ENCODE results near the gene SYK.

SYK gene

DNA sequence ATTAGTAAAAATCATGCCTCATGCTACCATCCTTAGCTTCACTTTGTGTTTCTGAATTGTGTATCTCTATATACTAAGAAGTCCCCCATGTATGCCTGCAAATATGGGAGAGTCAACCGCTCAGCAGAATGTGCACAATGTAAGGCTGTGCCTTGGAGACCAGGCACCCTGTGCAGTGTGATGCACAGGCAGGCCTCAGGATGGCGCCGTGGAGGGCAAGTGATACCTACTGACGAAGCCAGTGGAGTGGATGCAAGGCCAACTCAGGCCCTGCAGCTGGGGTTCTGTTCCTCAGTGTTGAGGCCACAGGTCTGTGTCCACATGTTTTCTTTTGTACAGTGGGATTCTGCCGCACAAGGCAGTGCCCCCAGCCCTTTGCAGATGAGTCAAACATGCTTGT is 28.4 kb downstream of the SYK start:
- H2BK5ac ChIP-seq (ENCODE audit: low read depth, low read length, poor library complexity, severe bottlenecking) = no peak overlapping the region
- H2BK12ac ChIP-seq (ENCODE audit: low read length in 2 of 2) = no peak overlapping the region
- no peak overlapping the region for H3K9ac ChIP-seq (ENCODE audit: low read length)
- no peak overlapping the region for H2AK5ac ChIP-seq (ENCODE audit: low read length, severe bottlenecking)
- no peak overlapping the region for H2BK15ac ChIP-seq (ENCODE audit: low read depth, poor library complexity, severe bottlenecking)
- H2BK120ac ChIP-seq (ENCODE audit: low read depth, low read length) = no peak overlapping the region
- no peak overlapping the region for H3K4me3 ChIP-seq (ENCODE audit: insufficient read depth in 1 of 2, low read depth in 1 of 2, low read length in 2 of 2)
- no peak overlapping the region for H3K18ac ChIP-seq (ENCODE audit: low read depth in 1 of 2, low read length in 2 of 2)
- no peak overlapping the region for H4K8ac ChIP-seq (ENCODE audit: low read length)
- no peak for DNase-seq
- peaks cover 0 to 65% of the 10 kb centered on the region in 2 experiments for H3K27me3 ChIP-seq (ENCODE audit: control insufficient read depth in 1 of 2, insufficient read depth in 1 of 2, low read length in 2 of 2)
- peak overlapping the region; percentile 11 for H4K91ac ChIP-seq (ENCODE audit: low read length)
- no peak overlapping the region for H3K4me2 ChIP-seq (ENCODE audit: low read length, poor library complexity, severe bottlenecking)
- no peak overlapping the region for H3K23ac ChIP-seq (ENCODE audit: low read length in 2 of 2)
- H3K36me3 ChIP-seq (ENCODE audit: control insufficient read depth in 1 of 2, insufficient read depth in 2 of 2, low read depth in 1 of 2, low read length in 2 of 2) = no peaks in the 10 kb centered on the region
- peaks cover 4% of the 10 kb centered on the region for H3K9me3 ChIP-seq (ENCODE audit: control insufficient read depth, low read length)
- H2AFZ ChIP-seq (ENCODE audit: low read depth, low read length) = no peak overlapping the region
- no peak overlapping the region for H3K27ac ChIP-seq (ENCODE audit: low read length, poor library complexity, severe bottlenecking)
- H3K79me1 ChIP-seq (replicated peaks; ENCODE audit: low read length, poor library complexity, severe bottlenecking) = peaks cover 4% of the 10 kb centered on the region
- no peak overlapping the region for H3K14ac ChIP-seq (ENCODE audit: low read length in 2 of 2)
- WGBS = 83% methylated on average over 5 of the region's 5 CpGs
- H3K4ac ChIP-seq (ENCODE audit: low read depth in 1 of 2, low read length in 2 of 2) = no peak overlapping the region
- H3K4me1 ChIP-seq (ENCODE audit: control insufficient read depth, insufficient read depth, low read depth, low read length) = peaks cover 2% of the 10 kb centered on the region

DNA sequence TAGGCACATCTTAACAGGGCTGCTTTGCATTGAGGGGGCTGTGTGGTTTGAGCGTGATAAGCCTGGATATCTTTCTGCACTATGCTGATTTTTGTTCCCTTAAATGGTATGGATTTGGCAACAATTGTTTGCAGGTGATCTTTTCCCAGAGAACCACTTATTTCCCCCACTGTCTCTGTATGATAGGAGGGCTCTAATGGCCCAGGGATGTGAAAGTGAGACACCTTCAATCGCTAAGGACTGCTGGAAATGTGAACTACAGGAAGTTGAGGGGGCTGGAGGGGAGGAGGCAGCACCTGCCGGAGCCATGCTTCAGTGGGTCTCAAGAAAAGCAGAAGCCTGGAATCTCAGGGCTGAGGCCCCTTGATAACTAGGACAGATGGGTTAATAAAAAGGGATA is 29.4 kb downstream of the SYK start:
- DNase-seq = no peak
- H3K23ac ChIP-seq (ENCODE audit: low read length in 2 of 2) = no peak overlapping the region
- no peak overlapping the region for H3K4ac ChIP-seq (ENCODE audit: low read depth in 1 of 2, low read length in 2 of 2)
- H3K27me3 ChIP-seq (ENCODE audit: control insufficient read depth in 1 of 2, insufficient read depth in 1 of 2, low read length in 2 of 2) = peaks cover 0 to 67% of the 10 kb centered on the region in 2 experiments
- no peak overlapping the region for H3K14ac ChIP-seq (ENCODE audit: low read length in 2 of 2)
- no peak overlapping the region for H2AFZ ChIP-seq (ENCODE audit: low read depth, low read length)
- no peak overlapping the region for H3K18ac ChIP-seq (ENCODE audit: low read depth in 1 of 2, low read length in 2 of 2)
- H3K27ac ChIP-seq (ENCODE audit: low read length, poor library complexity, severe bottlenecking) = no peak overlapping the region
- H2BK15ac ChIP-seq (ENCODE audit: low read depth, poor library complexity, severe bottlenecking) = no peak overlapping the region
- no peak overlapping the region for H2BK5ac ChIP-seq (ENCODE audit: low read depth, low read length, poor library complexity, severe bottlenecking)
- H3K4me3 ChIP-seq (ENCODE audit: insufficient read depth in 1 of 2, low read depth in 1 of 2, low read length in 2 of 2) = no peak overlapping the region
- no peak overlapping the region for H2AK5ac ChIP-seq (ENCODE audit: low read length, severe bottlenecking)
- no peak overlapping the region for H3K4me2 ChIP-seq (ENCODE audit: low read length, poor library complexity, severe bottlenecking)
- H3K36me3 ChIP-seq (ENCODE audit: control insufficient read depth in 1 of 2, insufficient read depth in 2 of 2, low read depth in 1 of 2, low read length in 2 of 2) = no peaks in the 10 kb centered on the region
- H3K4me1 ChIP-seq (ENCODE audit: control insufficient read depth, insufficient read depth, low read depth, low read length) = peaks cover 2% of the 10 kb centered on the region
- no peak overlapping the region for H2BK120ac ChIP-seq (ENCODE audit: low read depth, low read length)
- no peak overlapping the region for H3K9ac ChIP-seq (ENCODE audit: low read length)
- H3K9me3 ChIP-seq (ENCODE audit: control insufficient read depth, low read length) = peaks cover 4% of the 10 kb centered on the region
- H2BK12ac ChIP-seq (ENCODE audit: low read length in 2 of 2) = no peak overlapping the region
- no peak overlapping the region for H4K8ac ChIP-seq (ENCODE audit: low read length)
- 75% methylated on average over 2 of the region's 3 CpGs for WGBS
- H4K91ac ChIP-seq (ENCODE audit: low read length) = no peak overlapping the region
- H3K79me1 ChIP-seq (replicated peaks; ENCODE audit: low read length, poor library complexity, severe bottlenecking) = peaks cover 6% of the 10 kb centered on the region

DNA sequence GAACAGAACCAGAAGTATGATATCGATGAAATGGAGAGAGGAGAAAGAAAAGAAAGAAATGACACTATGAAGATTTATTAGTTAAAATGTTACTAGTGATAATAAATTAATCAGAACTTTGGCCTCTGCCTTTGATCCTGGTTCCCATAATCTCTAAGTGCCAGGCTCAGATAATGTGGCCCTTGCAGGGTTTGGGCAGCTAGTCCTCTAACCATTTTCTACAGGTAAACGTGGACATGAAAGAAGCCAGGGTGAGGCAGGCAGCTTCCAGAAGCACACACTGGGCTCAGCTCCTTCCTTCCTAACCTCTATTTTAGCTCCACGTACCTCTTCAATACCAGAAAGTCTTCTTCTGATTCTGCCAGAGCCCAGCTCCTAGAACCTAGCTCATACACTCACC is 30.6 kb downstream of the SYK start:
- Histone ChIP-seq H2AFZ (ENCODE audit: low read depth, low read length) (no peak overlapping the region), H3K14ac (ENCODE audit: low read length in 2 of 2) (no peak overlapping the region), H3K4me2 (ENCODE audit: low read length, poor library complexity, severe bottlenecking) (no peak overlapping the region), H3K23ac (ENCODE audit: low read length in 2 of 2) (no peak overlapping the region), H3K9me3 (ENCODE audit: control insufficient read depth, low read length) (peaks cover 4% of the 10 kb centered on the region), H3K4me3 (ENCODE audit: insufficient read depth in 1 of 2, low read depth in 1 of 2, low read length in 2 of 2) (no peak overlapping the region), H2AK5ac (ENCODE audit: low read length, severe bottlenecking) (no peak overlapping the region), H3K9ac (ENCODE audit: low read length) (no peak overlapping the region), H2BK15ac (ENCODE audit: low read depth, poor library complexity, severe bottlenecking) (no peak overlapping the region), H2BK12ac (ENCODE audit: low read length in 2 of 2) (no peak overlapping the region), H4K8ac (ENCODE audit: low read length) (no peak overlapping the region), H3K18ac (ENCODE audit: low read depth in 1 of 2, low read length in 2 of 2) (no peak overlapping the region), H3K36me3 (ENCODE audit: control insufficient read depth in 1 of 2, insufficient read depth in 2 of 2, low read depth in 1 of 2, low read length in 2 of 2) (no peaks in the 10 kb centered on the region), H2BK5ac (ENCODE audit: low read depth, low read length, poor library complexity, severe bottlenecking) (no peak overlapping the region), H4K91ac (ENCODE audit: low read length) (no peak overlapping the region), H2BK120ac (ENCODE audit: low read depth, low read length) (no peak overlapping the region), H3K79me1 (replicated peaks; ENCODE audit: low read length, poor library complexity, severe bottlenecking) (peaks cover 5% of the 10 kb centered on the region), H3K4me1 (ENCODE audit: control insufficient read depth, insufficient read depth, low read depth, low read length) (peaks cover 2% of the 10 kb centered on the region), H3K4ac (ENCODE audit: low read depth in 1 of 2, low read length in 2 of 2) (no peak overlapping the region), H3K27me3 (ENCODE audit: control insufficient read depth in 1 of 2, insufficient read depth in 1 of 2, low read length in 2 of 2) (peaks cover 0 to 55% of the 10 kb centered on the region in 2 experiments), H3K27ac (ENCODE audit: low read length, poor library complexity, severe bottlenecking) (no peak overlapping the region)
- WGBS = 94% methylated on average over 3 of the region's 3 CpGs
- no peak for DNase-seq

DNA sequence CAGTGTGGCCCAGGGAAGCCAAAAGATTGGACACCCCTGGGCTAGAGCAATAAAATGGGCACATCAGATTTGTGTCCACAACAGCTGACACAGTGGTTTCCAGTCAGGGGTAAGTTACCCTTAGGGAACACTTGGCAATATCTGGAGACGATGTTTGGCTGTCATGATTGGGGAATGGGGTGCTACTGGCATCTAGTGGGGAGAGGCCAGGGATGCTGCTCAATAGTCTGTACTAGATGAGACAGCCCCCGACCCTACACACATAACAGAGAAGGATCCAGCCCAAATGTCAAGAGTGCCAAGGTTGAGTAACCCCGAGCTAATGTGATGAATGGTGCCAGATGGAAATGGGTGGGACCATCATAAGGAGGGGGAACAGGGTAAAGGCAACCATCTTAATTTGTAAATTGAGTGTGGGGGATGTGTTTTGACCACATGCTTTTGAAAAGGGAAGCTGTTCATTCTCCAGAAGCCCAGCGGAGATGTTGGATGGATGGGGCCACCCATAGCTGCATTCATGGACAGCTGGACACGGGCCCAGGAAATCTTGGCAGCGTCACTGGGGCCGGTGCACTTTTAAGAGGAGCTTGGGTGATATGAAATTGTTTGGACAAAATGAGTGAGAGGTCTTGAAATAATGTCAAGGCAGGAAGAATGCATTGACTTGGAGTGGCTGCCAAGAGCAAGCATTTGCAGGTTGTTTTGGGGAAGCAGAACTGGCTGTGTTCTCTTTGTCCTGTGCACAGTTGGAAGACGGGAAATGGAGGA is 33.4 kb downstream of the SYK start:
- H2AFZ ChIP-seq (ENCODE audit: low read depth, low read length) = no peak overlapping the region
- peaks cover 0 to 8% of the 10 kb centered on the region in 2 experiments for H3K36me3 ChIP-seq (ENCODE audit: control insufficient read depth in 1 of 2, insufficient read depth in 2 of 2, low read depth in 1 of 2, low read length in 2 of 2)
- no peak overlapping the region for H3K9ac ChIP-seq (ENCODE audit: low read length)
- H3K4me2 ChIP-seq (ENCODE audit: low read length, poor library complexity, severe bottlenecking) = no peak overlapping the region
- H3K4me1 ChIP-seq (ENCODE audit: control insufficient read depth, insufficient read depth, low read depth, low read length) = peaks cover 2% of the 10 kb centered on the region
- H2BK15ac ChIP-seq (ENCODE audit: low read depth, poor library complexity, severe bottlenecking) = no peak overlapping the region
- no peak overlapping the region for H2BK12ac ChIP-seq (ENCODE audit: low read length in 2 of 2)
- H3K79me1 ChIP-seq (replicated peaks; ENCODE audit: low read length, poor library complexity, severe bottlenecking) = peaks cover 5% of the 10 kb centered on the region
- H3K4me3 ChIP-seq (ENCODE audit: insufficient read depth in 1 of 2, low read depth in 1 of 2, low read length in 2 of 2) = no peak overlapping the region
- no peak overlapping the region for H2AK5ac ChIP-seq (ENCODE audit: low read length, severe bottlenecking)
- peaks cover 4% of the 10 kb centered on the region for H3K9me3 ChIP-seq (ENCODE audit: control insufficient read depth, low read length)
- no peak overlapping the region for H3K23ac ChIP-seq (ENCODE audit: low read length in 2 of 2)
- H2BK5ac ChIP-seq (ENCODE audit: low read depth, low read length, poor library complexity, severe bottlenecking) = no peak overlapping the region
- peaks cover 0 to 45% of the 10 kb centered on the region in 2 experiments for H3K27me3 ChIP-seq (ENCODE audit: control insufficient read depth in 1 of 2, insufficient read depth in 1 of 2, low read length in 2 of 2)
- H3K14ac ChIP-seq (ENCODE audit: low read length in 2 of 2) = no peak overlapping the region
- no peak overlapping the region for H3K27ac ChIP-seq (ENCODE audit: low read length, poor library complexity, severe bottlenecking)
- no peak overlapping the region for H4K8ac ChIP-seq (ENCODE audit: low read length)
- H3K4ac ChIP-seq (ENCODE audit: low read depth in 1 of 2, low read length in 2 of 2) = peak overlapping the region in 1 of 2 experiments; percentile 4
- peak; percentile 19 for DNase-seq
- H3K18ac ChIP-seq (ENCODE audit: low read depth in 1 of 2, low read length in 2 of 2) = no peak overlapping the region
- H4K91ac ChIP-seq (ENCODE audit: low read length) = no peak overlapping the region
- H2BK120ac ChIP-seq (ENCODE audit: low read depth, low read length) = no peak overlapping the region
- WGBS = 80% methylated on average over 7 of the region's 8 CpGs

Measured in mesenchymal stem cell (in vitro differentiated cells and primary cell).